Sigmoid colon (tissue), 4 donors: ENCODE results near the gene TRIM14.

Experiments
- CTCF ChIP-seq, 4 experiments: fragments of 450-650 bp in 3 of 4; fragments of 200-600 bp in 1 of 4; IDR thresholded peaks; one replicate each; pipeline ENCODE4 v1.5.1; 2016 to 2019; ENCODE audit warnings: antibody characterized with exemption in 4 of 4, mild to moderate bottlenecking in 3 of 4, moderate library complexity in 2 of 4
- POLR2A ChIP-seq, 2 donors: fragments of 450-650 bp; IDR thresholded peaks; one replicate each; pipeline ENCODE4 v1.6.1; 2016; ENCODE audit warnings: antibody characterized with exemption in 2 of 2, mild to moderate bottlenecking in 2 of 2, moderate library complexity in 2 of 2
- POLR2AphosphoS5 ChIP-seq, 4 donors: sonication (generic); formaldehyde crosslinking; IDR thresholded peaks; one replicate each; pipeline ENCODE4 v1.6.1; 2017; ENCODE audit warnings: antibody characterized with exemption in 4 of 4

DNA sequence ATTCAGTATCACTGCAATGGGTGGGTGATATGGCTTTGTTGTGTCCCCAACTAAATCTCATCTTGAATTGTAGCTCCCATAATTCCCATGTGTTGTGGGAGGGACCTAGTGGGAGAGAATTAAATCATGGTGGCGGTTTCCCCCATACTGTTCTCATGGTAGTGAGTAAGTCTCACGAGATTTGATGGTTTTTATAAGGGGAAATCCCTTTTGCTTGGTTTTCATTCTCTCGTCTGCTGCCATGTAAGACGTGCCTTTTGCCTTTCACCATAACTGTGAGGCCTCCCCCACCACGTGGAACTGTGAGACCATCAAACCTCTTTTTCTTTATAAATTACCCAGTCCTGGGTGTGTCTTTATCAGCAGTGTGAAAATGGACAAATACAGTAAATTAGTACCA lies 72.0 kb downstream of the TRIM14 start:
- TF ChIP-seq CTCF (IDR thresholded peaks at IDR 0.05) (no peak), POLR2AphosphoS5 (IDR thresholded peaks at IDR 0.05) (no peak), POLR2A (IDR thresholded peaks at IDR 0.05) (no peak)
